HG02885 (cell line): ENCODE results near the gene ARHGAP27.
"Not testable (repeated sequence)": the region's sequence is repeated elsewhere in the genome, so short reads cannot be mapped to it uniquely, and the experiment has no call there.

ENCODE experiments used
- ATAC-seq: cut with Tn5 transposase; IDR thresholded peaks from one replicate; pipeline ENCODE4 v1.9.1; 2021; ENCODE audit warnings: mild to moderate bottlenecking; ENCODE audit not compliant: unreplicated experiment, poor library complexity

ARHGAP27 gene

GRCh38 chr17:45432405-45433158 lies at the start of gene ARHGAP27:
Gene ARHGAP27 (minus strand): TSS chr17:45432870. CDS start chr17:45430279, 2,591 bp downstream.
- no peak for ATAC-seq

- not testable (repeated sequence) for ATAC-seq
Observed at GRCh38 chr17:45482317-45482716, 49.6 kb upstream of the ARHGAP27 start.

- ATAC-seq, result not testable (repeated sequence)
Observed at GRCh38 chr17:45475436-45475835, 42.8 kb upstream of the ARHGAP27 start.

- not testable (repeated sequence) for ATAC-seq
Observed at GRCh38 chr17:45472249-45472648, 39.6 kb upstream of the ARHGAP27 start.

- ATAC-seq, result not testable (repeated sequence)
Observed at GRCh38 chr17:45469204-45469563, 36.5 kb upstream of the ARHGAP27 start.

- ATAC-seq, result not testable (repeated sequence)
Observed at GRCh38 chr17:45468293-45469203, 35.9 kb upstream of the ARHGAP27 start.

- ATAC-seq, result peak; percentile 75
Observed at GRCh38 chr17:45461524-45462327, 29.1 kb upstream of the ARHGAP27 start.

- ATAC-seq, result not testable (repeated sequence)
Observed at GRCh38 chr17:45460422-45460821, 27.8 kb upstream of the ARHGAP27 start.

GRCh38 chr17:45454341-45454740 lies 21.7 kb upstream of the ARHGAP27 start:
- ATAC-seq, result not testable (repeated sequence)

- not testable (repeated sequence) for ATAC-seq
Observed at GRCh38 chr17:45453731-45454130, 21.1 kb upstream of the ARHGAP27 start.

GRCh38 chr17:45453225-45453534 lies 20.5 kb upstream of the ARHGAP27 start:
- not testable (repeated sequence) for ATAC-seq

GRCh38 chr17:45452329-45453224 lies 19.9 kb upstream of the ARHGAP27 start:
- ATAC-seq, result not testable (repeated sequence)

GRCh38 chr17:45451660-45452059 lies 19.0 kb upstream of the ARHGAP27 start:
- not testable (repeated sequence) for ATAC-seq

GRCh38 chr17:45451131-45451530 lies 18.5 kb upstream of the ARHGAP27 start:
- no peak for ATAC-seq

GRCh38 chr17:45449708-45450329 lies 17.1 kb upstream of the ARHGAP27 start:
- not testable (repeated sequence) for ATAC-seq

- not testable (repeated sequence) for ATAC-seq
Observed at GRCh38 chr17:45449260-45449659, 16.6 kb upstream of the ARHGAP27 start.

- not testable (repeated sequence) for ATAC-seq
Observed at GRCh38 chr17:45448483-45448882, 15.8 kb upstream of the ARHGAP27 start.

GRCh38 chr17:45448066-45448465 lies 15.4 kb upstream of the ARHGAP27 start:
- ATAC-seq, result not testable (repeated sequence)

- not testable (repeated sequence) for ATAC-seq
Observed at GRCh38 chr17:45447650-45448049, 15.0 kb upstream of the ARHGAP27 start.
